H1 (cell line): ENCODE data around the gene PPP2R2B. TPM values are rescaled to one million over a fixed set of nuclear protein-coding genes. Genes with fewer than 3 reads are reported as not detected.

Experiments used
- RXRA ChIP-seq: IDR thresholded peaks from 2 replicates; pipeline ENCODE4 v1.6.1; 2011; ENCODE audit warnings: low read depth, mild to moderate bottlenecking, low read length, moderate library complexity; ENCODE audit not compliant: insufficient read depth
- TCF12 ChIP-seq: IDR thresholded peaks from 2 replicates; pipeline ENCODE4 v1.6.1; 2011; ENCODE audit warnings: low read depth, mild to moderate bottlenecking, low read length
- polyA plus RNA-seq, 7 experiments: library from polyadenylated mRNA; depleted of rRNA in 3 of 7; stranded (reverse) in 5 of 7; unstranded in 2 of 7; fragments of >200 nt in 5 of 7; fragments of 200-250 nt in 2 of 7; gene quantifications; 1 replicate in 5 of 7; 2 replicates in 1 of 7; 4 replicates in 1 of 7; pipeline versions ENCODE4 v1.2.1 to v1.2.3, GENCODE V29; 2011 to 2013; ENCODE audit warnings: missing spikeins in 2 of 7, mixed read lengths in 2 of 7
- total RNA-seq: library from RNA; stranded (reverse); fragmentation: NEBNext Ultra II Directional; extraction: Animal tissue kit (Norgen Biotek cat#: 25700); gene quantifications from 2 replicates; pipeline ENCODE4 v1.2.1, GENCODE V29; 2021

PPP2R2B gene
- total and polyA plus RNA-seq, 2 of the 8 experiments (the other 6 are each of a cell fraction or from before 2014, with no cell fraction given), result 21.1 to 37.1 TPM

DNA sequence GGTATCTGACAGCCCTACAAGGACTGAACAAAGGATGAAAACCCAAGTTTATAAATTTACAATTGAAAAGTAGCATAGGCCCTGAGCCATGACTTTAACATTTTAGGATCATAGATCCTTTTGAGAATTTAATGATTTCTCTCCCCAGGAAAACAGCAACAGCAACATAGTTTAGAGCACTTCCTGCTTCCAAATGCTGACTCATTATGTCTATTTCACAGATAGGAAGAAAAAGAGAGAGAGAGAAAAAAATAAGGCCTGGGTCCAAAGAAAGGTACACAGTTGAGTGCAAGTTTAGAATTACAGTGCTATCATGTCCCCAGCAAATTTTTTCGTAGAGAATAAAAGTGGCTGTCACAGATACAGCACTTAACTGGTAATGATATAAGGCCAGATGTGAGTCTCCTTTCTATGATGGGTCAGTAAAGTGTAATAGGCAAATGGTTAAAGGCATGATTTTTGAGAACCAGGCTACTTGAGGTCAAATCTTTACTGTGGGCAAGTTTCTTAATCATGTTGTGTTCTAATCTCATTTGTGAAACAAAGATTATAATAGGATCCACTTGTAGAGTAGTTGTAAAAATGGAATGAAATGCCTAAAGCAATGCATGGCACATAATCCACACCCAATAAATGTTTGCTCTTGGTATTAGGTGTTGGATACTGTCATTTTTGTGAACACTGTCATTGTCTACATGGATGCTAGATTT, 12.3 kb upstream of the PPP2R2B start (continued):
- TF ChIP-seq TCF12 (no peak), RXRA (no peak)
